ENCODE results near the gene DNAH17.
"Not testable (repeated sequence)": the region's sequence is repeated elsewhere in the genome, so short reads cannot be mapped to it uniquely, and the experiment has no call there.

DNAH17 gene

DNA sequence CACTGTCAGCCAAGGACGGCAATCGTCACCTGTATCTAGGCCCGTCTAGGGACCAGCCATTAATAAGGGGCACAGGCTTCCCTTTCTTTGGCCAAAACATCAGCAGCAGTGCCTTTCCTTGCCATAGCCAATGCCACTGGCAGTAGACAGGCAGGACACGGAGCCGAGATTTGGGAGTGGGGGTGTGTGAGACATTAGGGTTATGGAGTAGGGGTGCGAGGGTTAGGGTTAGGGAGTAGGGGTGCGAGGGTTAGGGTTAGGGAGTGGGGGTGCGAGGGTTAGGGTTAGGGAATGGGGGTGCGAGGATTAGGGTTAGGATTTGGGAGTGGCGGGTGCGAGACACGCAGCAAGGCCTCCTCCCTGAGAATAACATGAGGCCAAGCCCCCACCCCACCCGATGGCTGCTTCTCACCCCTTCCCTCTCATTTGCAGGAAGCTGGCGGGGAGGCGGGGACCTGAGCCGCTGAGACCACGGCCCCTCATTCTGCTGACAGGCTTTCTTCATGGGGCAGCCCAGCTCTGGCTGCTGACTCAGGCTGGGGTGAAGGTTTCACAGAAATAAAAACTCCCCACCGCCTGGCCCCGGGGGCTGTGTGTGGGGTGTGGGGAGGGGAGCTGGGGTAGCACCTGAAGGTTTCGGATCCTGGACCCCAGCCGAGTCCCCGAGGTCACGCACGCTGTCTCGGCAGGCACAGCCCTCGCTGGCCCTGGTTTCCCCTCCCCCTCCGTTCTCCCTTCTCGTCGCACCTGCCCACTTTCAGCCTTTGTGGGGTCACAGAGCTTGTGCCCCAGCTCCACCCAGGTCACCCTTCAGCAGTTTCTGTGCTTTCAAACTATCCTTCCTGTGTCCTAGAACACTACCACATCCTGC, 104.9 kb downstream of the DNAH17 start:
- no peak for TF ChIP-seq CTCF (IDR thresholded peaks at IDR 0.05)
- Histone ChIP-seq H3K4me3 (no peak overlapping the region), H3K27ac (no peak overlapping the region)
- no peak for DNase-seq (ENCODE audit: low spot score)

GRCh38 chr17:78471635-78472034, 105.6 kb downstream of the DNAH17 start:
- Histone ChIP-seq H3K4me3 (no peak overlapping the region), H3K27ac (no peak overlapping the region)
- DNase-seq (ENCODE audit: low spot score): no peak
- no peak for TF ChIP-seq CTCF (IDR thresholded peaks at IDR 0.05)

- DNase-seq (ENCODE audit: low spot score): no peak
- Histone ChIP-seq H3K4me3 (no peak overlapping the region), H3K27ac (no peak overlapping the region)
- no peak for TF ChIP-seq CTCF (IDR thresholded peaks at IDR 0.05)
Observed at GRCh38 chr17:78469443-78469842, 107.8 kb downstream of the DNAH17 start.

- TF ChIP-seq CTCF (IDR thresholded peaks at IDR 0.05): no peak
- Histone ChIP-seq H3K4me3 (no peak overlapping the region), H3K27ac (no peak overlapping the region)
- DNase-seq (ENCODE audit: low spot score): no peak
Observed at GRCh38 chr17:78468366-78468765, 108.8 kb downstream of the DNAH17 start.

DNA sequence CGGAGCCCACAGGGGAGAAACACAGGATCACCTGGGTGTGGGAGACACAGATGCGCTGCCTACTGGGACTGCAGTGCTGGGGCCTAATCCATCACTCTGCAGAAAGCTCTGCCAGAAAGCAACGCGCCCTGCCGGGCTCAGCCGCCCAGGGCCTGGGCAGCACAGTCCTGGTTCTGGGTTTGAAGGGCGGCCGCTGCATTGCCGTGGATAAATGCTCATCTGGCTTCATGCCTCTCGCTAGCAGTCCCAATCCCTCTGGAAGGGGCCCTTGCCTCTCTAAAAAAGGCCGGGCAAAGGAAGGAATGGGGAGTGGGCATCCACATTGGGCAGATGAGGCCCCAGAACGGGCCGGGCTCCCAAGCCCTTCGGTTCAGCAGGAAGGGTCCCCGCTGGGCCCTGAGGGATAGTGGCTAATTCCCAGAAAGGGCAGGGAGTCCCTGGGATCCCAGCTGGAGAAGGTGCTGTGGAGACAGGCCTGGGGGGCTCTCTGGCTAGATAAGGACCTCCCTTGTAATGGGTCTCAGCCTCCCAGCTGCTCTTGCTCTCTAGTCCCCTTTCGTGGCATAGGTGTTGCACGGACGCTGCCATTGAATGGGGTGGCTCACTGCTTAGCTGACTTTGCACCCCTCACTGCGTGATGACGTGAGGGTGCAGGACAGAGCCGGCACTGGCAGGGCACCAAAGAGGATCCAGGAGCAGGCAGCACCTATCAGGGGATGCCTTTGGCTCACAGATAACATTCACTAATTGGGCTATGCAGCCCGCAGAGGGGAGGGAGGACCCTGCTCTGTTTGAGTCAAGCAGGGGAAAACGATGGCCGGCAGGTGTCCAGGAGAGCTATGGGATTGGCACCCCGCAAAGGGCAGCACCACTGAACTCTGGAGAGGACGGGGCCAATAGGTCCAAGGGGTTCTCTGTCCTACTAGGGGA, 110.1 kb downstream of the DNAH17 start:
- DNase-seq (ENCODE audit: low spot score): no peak
- TF ChIP-seq CTCF (IDR thresholded peaks at IDR 0.05): no peak
- H3K27ac ChIP-seq: no peak overlapping the region
- no peak overlapping the region for H3K4me3 ChIP-seq

- DNase-seq (ENCODE audit: low spot score); H3K27ac ChIP-seq; H3K4me3 ChIP-seq: not testable (repeated sequence)
Observed at GRCh38 chr17:78466109-78466785, 110.9 kb downstream of the DNAH17 start.

GRCh38 chr17:78462148-78462547, 115.0 kb downstream of the DNAH17 start:
- no peak for TF ChIP-seq CTCF (IDR thresholded peaks at IDR 0.05)
- no peak for DNase-seq (ENCODE audit: low spot score)
- Histone ChIP-seq H3K4me3 (no peak overlapping the region), H3K27ac (no peak overlapping the region)
